Colon (tissue), 2 donors: ENCODE results near the gene ENTREP3.
"Not testable (repeated sequence)": the region's sequence is repeated elsewhere in the genome, so short reads cannot be mapped to it uniquely, and the experiment has no call there.

ENCODE experiments used
- FAIRE-seq: peaks from 2 replicates; lab custom pipeline; 2012; peaks lifted over from hg19 to GRCh38; lab: Jason Lieb, UNC
- donor health status: control.
- donor health status: control.

Gene ENTREP3

GRCh38 chr1:155255243-155256007 lies at the start of gene ENTREP3:
Gene ENTREP3, minus strand, starts transcription at chr1:155255483. Its CDS starts 606 bp downstream, at chr1:155254877.
- no peak for FAIRE-seq

- FAIRE-seq, result no peak
These were observed 49.3 kb upstream of the ENTREP3 start for GRCh38 chr1:155304558-155305063.

GRCh38 chr1:155301342-155301841 lies 46.1 kb upstream of the ENTREP3 start, which contains the start of gene PKLR:
Gene PKLR, minus strand, starts transcription at chr1:155301438. Its CDS starts 43 bp downstream, at chr1:155301395.
- no peak for FAIRE-seq

GRCh38 chr1:155300553-155301329 lies 45.5 kb upstream of the ENTREP3 start:
- no peak for FAIRE-seq

GRCh38 chr1:155300024-155300423 lies 44.7 kb upstream of the ENTREP3 start:
- FAIRE-seq, result no peak

GRCh38 chr1:155297384-155297783 lies 42.1 kb upstream of the ENTREP3 start:
- no peak for FAIRE-seq

- no peak for FAIRE-seq
These were observed 41.4 kb upstream of the ENTREP3 start for GRCh38 chr1:155296661-155297060.

- no peak for FAIRE-seq
These were observed 40.6 kb upstream of the ENTREP3 start for GRCh38 chr1:155295942-155296267.

- no peak for FAIRE-seq
These were observed 40.1 kb upstream of the ENTREP3 start for GRCh38 chr1:155295183-155295941.

- FAIRE-seq, result no peak
These were observed 39.4 kb upstream of the ENTREP3 start for GRCh38 chr1:155294520-155295182.

- no peak for FAIRE-seq
These were observed 37.9 kb upstream of the ENTREP3 start for GRCh38 chr1:155293086-155293749.

GRCh38 chr1:155291006-155291405 lies 35.7 kb upstream of the ENTREP3 start:
- FAIRE-seq, result not testable (repeated sequence)

- FAIRE-seq, result no peak
These were observed 32.8 kb upstream of the ENTREP3 start for GRCh38 chr1:155287987-155288543.

GRCh38 chr1:155286544-155286943 lies 31.3 kb upstream of the ENTREP3 start:
- no peak for FAIRE-seq

- no peak for FAIRE-seq
These were observed 30.4 kb upstream of the ENTREP3 start for GRCh38 chr1:155285631-155286044.

GRCh38 chr1:155285063-155285462 lies 29.8 kb upstream of the ENTREP3 start:
- no peak for FAIRE-seq

GRCh38 chr1:155284476-155284875 lies 29.2 kb upstream of the ENTREP3 start:
- FAIRE-seq, result no peak

GRCh38 chr1:155282488-155283091 lies 27.3 kb upstream of the ENTREP3 start:
- FAIRE-seq, result no peak

GRCh38 chr1:155279268-155279667 lies 24.0 kb upstream of the ENTREP3 start:
- FAIRE-seq, result no peak

- FAIRE-seq, result no peak
These were observed 23.4 kb upstream of the ENTREP3 start for GRCh38 chr1:155278689-155279160.
